ENCODE measurements around the gene MGAT3. TPM values are rescaled to one million over a fixed set of nuclear protein-coding genes. Genes with fewer than 3 reads are reported as not detected.
"Not testable (repeated sequence)": the region's sequence is repeated elsewhere in the genome, so short reads cannot be mapped to it uniquely, and the experiment has no call there.

MGAT3 gene
- total RNA-seq, 4 donors from 2014 or later = 1.2 to 7.1 (median 3.6) TPM

DNA sequence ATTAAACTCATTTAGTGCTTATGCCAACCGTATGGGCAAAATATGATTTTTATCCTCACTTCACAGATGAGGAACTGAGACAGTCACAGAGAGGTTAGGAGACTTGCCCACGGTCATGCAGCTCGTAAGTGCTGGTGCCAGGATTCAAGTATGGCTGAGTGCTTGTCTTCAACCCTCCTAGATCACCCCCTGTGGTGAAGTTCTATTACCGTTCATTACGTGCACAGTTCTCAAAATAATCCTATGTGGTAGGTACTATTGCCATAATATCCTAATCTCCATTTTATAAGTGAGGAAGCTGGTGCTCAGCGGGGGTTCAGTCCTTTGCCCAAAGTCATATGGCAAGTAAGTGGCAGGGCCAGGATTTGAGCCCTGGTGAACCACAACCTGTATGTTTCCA, 46.8 kb downstream of the MGAT3 start:
- TF ChIP-seq POLR2A (IDR thresholded peaks at IDR 0.05; ENCODE audit: low read depth) (no peak), EP300 (IDR thresholded peaks at IDR 0.05) (no peak), POLR2AphosphoS5 (IDR thresholded peaks at IDR 0.05) (no peak)
- TF ChIP-seq, protein P1, sequence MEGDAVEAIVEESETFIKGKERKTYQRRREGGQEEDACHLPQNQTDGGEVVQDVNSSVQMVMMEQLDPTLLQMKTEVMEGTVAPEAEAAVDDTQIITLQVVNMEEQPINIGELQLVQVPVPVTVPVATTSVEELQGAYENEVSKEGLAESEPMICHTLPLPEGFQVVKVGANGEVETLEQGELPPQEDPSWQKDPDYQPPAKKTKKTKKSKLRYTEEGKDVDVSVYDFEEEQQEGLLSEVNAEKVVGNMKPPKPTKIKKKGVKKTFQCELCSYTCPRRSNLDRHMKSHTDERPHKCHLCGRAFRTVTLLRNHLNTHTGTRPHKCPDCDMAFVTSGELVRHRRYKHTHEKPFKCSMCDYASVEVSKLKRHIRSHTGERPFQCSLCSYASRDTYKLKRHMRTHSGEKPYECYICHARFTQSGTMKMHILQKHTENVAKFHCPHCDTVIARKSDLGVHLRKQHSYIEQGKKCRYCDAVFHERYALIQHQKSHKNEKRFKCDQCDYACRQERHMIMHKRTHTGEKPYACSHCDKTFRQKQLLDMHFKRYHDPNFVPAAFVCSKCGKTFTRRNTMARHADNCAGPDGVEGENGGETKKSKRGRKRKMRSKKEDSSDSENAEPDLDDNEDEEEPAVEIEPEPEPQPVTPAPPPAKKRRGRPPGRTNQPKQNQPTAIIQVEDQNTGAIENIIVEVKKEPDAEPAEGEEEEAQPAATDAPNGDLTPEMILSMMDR (IDR thresholded peaks at IDR 0.05) = no peak
- intact Hi-C loops (cut with DNase I) = no loop called here
- WGBS = 60% methylated on average over 6 of the region's 6 CpGs
- no peaks in the 10 kb centered on the region for H3K27me3 ChIP-seq
- no peak overlapping the region for H3K27ac ChIP-seq (replicated peaks in 1 of 4)
- H3K9me3 ChIP-seq = no peaks in the 10 kb centered on the region
- DNase-seq (ENCODE audit: extremely low spot score) = no peak
- H3K36me3 ChIP-seq = peaks cover 17 to 51% (median 47%) of the 10 kb centered on the region in 4 donors
- H3K4me3 ChIP-seq = peak overlapping the region; percentile 80 to 100 (median 98)
- H3K4me1 ChIP-seq = peaks cover 39 to 58% (median 47%) of the 10 kb centered on the region in 4 donors

DNA sequence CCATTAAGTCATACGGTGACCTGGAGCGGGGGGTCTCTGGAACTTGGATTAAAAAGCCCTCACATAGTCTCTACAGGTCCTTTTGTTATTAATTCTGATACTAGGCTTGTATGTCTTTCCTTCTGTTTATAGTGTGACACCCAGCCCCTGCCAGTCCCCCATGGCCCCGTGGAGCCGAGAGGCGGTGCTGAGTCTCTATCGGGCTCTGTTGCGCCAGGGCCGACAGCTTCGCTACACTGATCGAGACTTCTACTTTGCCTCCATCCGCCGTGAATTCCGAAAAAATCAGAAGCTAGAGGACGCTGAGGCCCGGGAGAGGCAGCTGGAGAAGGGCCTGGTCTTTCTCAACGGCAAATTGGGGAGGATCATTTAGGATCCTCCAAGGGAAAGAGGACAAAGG, 47.3 kb downstream of the MGAT3 start:
- WGBS = 94% methylated on average over 15 of the region's 16 CpGs
- Histone ChIP-seq H3K36me3 (peaks cover 17 to 55% (median 51%) of the 10 kb centered on the region in 4 donors), H3K4me3 (no peak overlapping the region), H3K9me3 (no peaks in the 10 kb centered on the region), H3K27me3 (no peaks in the 10 kb centered on the region), H3K27ac (replicated peaks in 1 of 4) (no peak overlapping the region), H3K4me1 (peaks cover 36 to 57% (median 43%) of the 10 kb centered on the region in 4 donors)
- no peak for DNase-seq (ENCODE audit: extremely low spot score)
- no peak for TF ChIP-seq EP300 (IDR thresholded peaks at IDR 0.05)
- TF ChIP-seq POLR2AphosphoS5 (IDR thresholded peaks at IDR 0.05) = no peak
- TF ChIP-seq POLR2A (IDR thresholded peaks at IDR 0.05; ENCODE audit: low read depth) = no peak
- TF ChIP-seq, protein P1 (IDR thresholded peaks at IDR 0.05) = no peak
- intact Hi-C loops (cut with DNase I) = no loop called here

DNA sequence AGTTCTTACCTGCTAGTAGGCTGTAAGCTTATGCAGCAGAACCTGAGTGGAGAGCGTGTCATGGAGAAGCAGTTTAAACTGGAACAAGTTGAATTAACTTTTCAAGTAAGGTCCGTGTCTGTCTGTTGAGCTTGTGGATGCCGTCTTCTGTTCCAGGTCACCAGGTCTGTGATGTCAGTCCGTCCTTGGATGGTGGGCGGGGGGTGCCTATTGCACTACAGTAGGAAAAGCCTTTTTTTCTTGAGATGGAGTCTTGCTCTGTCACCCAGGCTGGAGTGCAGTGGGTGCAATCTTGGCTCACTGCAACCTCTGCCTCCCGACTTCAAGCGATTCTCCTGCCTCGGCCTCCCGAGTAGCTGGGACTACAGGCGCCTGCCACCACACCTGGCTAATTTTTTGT, 50.2 kb downstream of the MGAT3 start:
- H3K27me3 ChIP-seq; DNase-seq (ENCODE audit: extremely low spot score); H3K4me3 ChIP-seq; H3K9me3 ChIP-seq; intact Hi-C loops (cut with DNase I); H3K27ac ChIP-seq (replicated peaks in 1 of 4): not testable (repeated sequence)
- Histone ChIP-seq H3K4me1 (peaks cover 22 to 37% (median 29%) of the 10 kb centered on the region in 4 donors), H3K36me3 (peaks cover 27 to 85% (median 80%) of the 10 kb centered on the region in 4 donors)
- WGBS = 84% methylated on average over 10 of the region's 10 CpGs

DNA sequence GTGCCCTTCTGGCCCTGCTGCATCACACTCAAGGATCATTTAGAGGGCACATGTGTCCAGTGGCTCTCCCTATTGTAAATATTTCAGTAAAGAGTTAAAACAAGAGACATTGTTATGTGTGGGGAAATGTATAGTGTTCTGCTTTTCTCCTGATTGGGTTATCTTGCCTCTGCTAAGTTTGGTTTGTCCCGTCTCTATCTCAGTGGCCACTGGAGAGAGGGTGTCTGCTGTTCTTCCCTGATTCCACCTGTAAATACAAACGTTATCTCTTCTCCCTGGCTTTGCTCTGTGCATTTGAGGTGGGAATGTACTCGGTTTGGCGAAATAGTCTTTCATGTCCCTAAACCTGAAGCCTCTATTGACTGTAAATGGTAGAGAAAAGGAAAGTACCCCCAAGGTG, 51.6 kb downstream of the MGAT3 start:
- TF ChIP-seq POLR2A (IDR thresholded peaks at IDR 0.05; ENCODE audit: low read depth) = no peak
- TF ChIP-seq POLR2AphosphoS5 (IDR thresholded peaks at IDR 0.05) = no peak
- TF ChIP-seq, protein P1 (IDR thresholded peaks at IDR 0.05) = no peak
- TF ChIP-seq EP300 (IDR thresholded peaks at IDR 0.05) = no peak
- intact Hi-C loops (cut with DNase I) = no loop called here
- Histone ChIP-seq H3K9me3 (no peaks in the 10 kb centered on the region), H3K27ac (replicated peaks in 1 of 4) (no peak overlapping the region), H3K27me3 (no peaks in the 10 kb centered on the region), H3K4me1 (peaks cover 15 to 28% (median 22%) of the 10 kb centered on the region in 4 donors), H3K4me3 (no peak overlapping the region), H3K36me3 (peaks cover 40 to 99% (median 94%) of the 10 kb centered on the region in 4 donors)
- WGBS = 72% methylated on average over 4 of the region's 4 CpGs
- no peak for DNase-seq (ENCODE audit: extremely low spot score)

GRCh38 chr22:39510529-39511149, 53.8 kb downstream of the MGAT3 start:
- no peak overlapping the region for H3K4me3 ChIP-seq
- H3K27me3 ChIP-seq = no peaks in the 10 kb centered on the region
- H3K4me1 ChIP-seq = peaks cover 6 to 24% (median 10%) of the 10 kb centered on the region in 4 donors
- H3K36me3 ChIP-seq = peaks cover 49 to 100% (median 97%) of the 10 kb centered on the region in 4 donors
- H3K27ac ChIP-seq (replicated peaks in 1 of 4) = no peak overlapping the region
- WGBS = 90% methylated on average over 4 of the region's 4 CpGs
- no peak for DNase-seq (ENCODE audit: extremely low spot score)
- H3K9me3 ChIP-seq = no peaks in the 10 kb centered on the region
- TF ChIP-seq, protein P1 (IDR thresholded peaks at IDR 0.05) = no peak
- TF ChIP-seq POLR2AphosphoS5 (IDR thresholded peaks at IDR 0.05) = no peak
- no peak for TF ChIP-seq POLR2A (IDR thresholded peaks at IDR 0.05; ENCODE audit: low read depth)
- TF ChIP-seq EP300 (IDR thresholded peaks at IDR 0.05) = no peak
- intact Hi-C loops (cut with DNase I) = loop anchor here (10.0 kb wide), 1 partner anchor 106 kb away; no protein-coding TSS in a partner anchor
